Measurements from ENCODE around the gene AP4S1. TPM values are rescaled to one million over a fixed set of nuclear protein-coding genes. Genes with fewer than 3 reads are reported as not detected.
"Not testable (repeated sequence)": the region's sequence is repeated elsewhere in the genome, so short reads cannot be mapped to it uniquely, and the experiment has no call there.

AP4S1 gene
- total RNA-seq, 4 donors from 2014 or later: 7.2 to 36.1 (median 16.3) TPM

- Histone ChIP-seq H3K27me3 (no peaks in the 10 kb centered on the region), H3K27ac (no peak overlapping the region), H3K9me3 (no peaks in the 10 kb centered on the region), H3K4me1 (peaks cover 0 to 6% (median 0%) of the 10 kb centered on the region in 4 donors), H3K4me3 (no peak overlapping the region), H3K36me3 (peaks cover 0 to 25% (median 0%) of the 10 kb centered on the region in 3 donors)
- DNase-seq (ENCODE audit: low spot score in 2 of 2): no peak
- TF ChIP-seq CTCF (IDR thresholded peaks at IDR 0.05): no peak
- TF ChIP-seq POLR2A (IDR thresholded peaks at IDR 0.05): no peak
- no peak for TF ChIP-seq EP300 (IDR thresholded peaks at IDR 0.05)
- 87 to 89% methylated on average over 4 of the region's 4 CpGs for WGBS, 2 donors
Observed at GRCh38 chr14:31080484-31080883, 55.0 kb downstream of the AP4S1 start.

DNA sequence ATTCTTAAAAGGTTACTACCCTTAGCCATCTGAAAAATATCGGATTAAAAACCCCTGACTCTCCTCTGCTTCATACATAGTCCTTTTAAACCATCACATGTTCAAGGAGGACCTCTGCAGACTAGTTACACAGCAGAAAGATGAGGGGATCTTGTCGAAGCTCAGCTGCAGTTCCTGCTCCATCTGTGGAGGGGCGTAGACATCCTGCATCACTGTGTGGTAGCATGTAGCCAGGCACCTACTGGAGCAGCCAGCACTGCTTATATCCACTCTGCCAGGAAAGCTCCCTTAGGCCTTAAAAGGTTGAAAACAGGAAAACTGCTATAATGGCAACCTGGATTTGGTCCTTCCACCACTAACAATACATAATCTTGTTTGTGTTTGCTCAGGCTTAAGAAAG is 58.3 kb downstream of the AP4S1 start:
- H3K4me1 ChIP-seq: peaks cover 0 to under 1% (median 0%) of the 10 kb centered on the region in 4 donors
- peaks cover 0 to 32% (median 0%) of the 10 kb centered on the region in 3 donors for H3K36me3 ChIP-seq
- no peak overlapping the region for H3K4me3 ChIP-seq
- WGBS, 2 donors: 72 to 92% methylated on average over 3 of the region's 3 CpGs
- no peaks in the 10 kb centered on the region for H3K27me3 ChIP-seq
- TF ChIP-seq CTCF (IDR thresholded peaks at IDR 0.05) (no peak), EP300 (IDR thresholded peaks at IDR 0.05) (no peak), POLR2A (IDR thresholded peaks at IDR 0.05) (no peak)
- H3K9me3 ChIP-seq: no peaks in the 10 kb centered on the region
- no peak for DNase-seq (ENCODE audit: low spot score in 2 of 2)
- H3K27ac ChIP-seq: no peak overlapping the region

DNA sequence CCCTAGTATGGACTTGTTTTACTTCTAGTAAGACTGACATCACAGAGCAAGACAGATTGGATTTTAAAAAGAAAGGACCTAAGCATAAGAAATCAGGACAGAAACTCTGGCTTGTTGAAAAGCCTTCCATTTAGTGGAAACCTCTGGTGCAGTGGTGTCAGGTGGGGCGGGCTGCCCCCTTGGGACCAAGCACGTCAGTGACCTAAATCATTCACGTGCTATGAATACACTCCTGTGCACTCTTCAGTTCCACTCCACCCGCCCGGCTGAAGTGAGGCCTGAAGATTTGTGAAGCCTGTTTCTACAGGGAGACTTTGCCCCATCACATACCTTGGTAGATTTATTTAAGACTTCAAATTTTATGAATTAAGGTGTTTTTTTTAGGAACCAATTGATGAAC is 58.9 kb downstream of the AP4S1 start:
- Histone ChIP-seq H3K9me3 (no peaks in the 10 kb centered on the region), H3K27me3 (no peaks in the 10 kb centered on the region), H3K4me1 (no peaks in the 10 kb centered on the region), H3K4me3 (no peak overlapping the region), H3K27ac (no peak overlapping the region), H3K36me3 (peaks cover 0 to 32% (median 0%) of the 10 kb centered on the region in 3 donors)
- 86 to 93% methylated on average over 5 of the region's 5 CpGs for WGBS, 2 donors
- no peak for TF ChIP-seq POLR2A (IDR thresholded peaks at IDR 0.05)
- no peak for TF ChIP-seq EP300 (IDR thresholded peaks at IDR 0.05)
- no peak for TF ChIP-seq CTCF (IDR thresholded peaks at IDR 0.05)
- no peak for DNase-seq (ENCODE audit: low spot score in 2 of 2)

- 91 to 98% methylated on average over 3 of the region's 3 CpGs for WGBS, 2 donors
- no peak for TF ChIP-seq EP300 (IDR thresholded peaks at IDR 0.05)
- TF ChIP-seq CTCF (IDR thresholded peaks at IDR 0.05): no peak
- TF ChIP-seq POLR2A (IDR thresholded peaks at IDR 0.05): no peak
- H3K36me3 ChIP-seq: peaks cover 0 to 32% (median 0%) of the 10 kb centered on the region in 3 donors
- no peaks in the 10 kb centered on the region for H3K4me1 ChIP-seq
- H3K27ac ChIP-seq: no peak overlapping the region
- no peak for DNase-seq (ENCODE audit: low spot score in 2 of 2)
- H3K27me3 ChIP-seq: no peaks in the 10 kb centered on the region
- H3K4me3 ChIP-seq: no peak overlapping the region
- H3K9me3 ChIP-seq: no peaks in the 10 kb centered on the region
Observed at GRCh38 chr14:31085027-31085426, 59.6 kb downstream of the AP4S1 start.

GRCh38 chr14:31086466-31086865 is 61.0 kb downstream of the AP4S1 start:
- H3K4me3 ChIP-seq; H3K27me3 ChIP-seq; H3K27ac ChIP-seq; H3K9me3 ChIP-seq; DNase-seq (ENCODE audit: low spot score in 2 of 2): not testable (repeated sequence)
- peaks cover 0 to 25% (median 0%) of the 10 kb centered on the region in 3 donors for H3K36me3 ChIP-seq
- H3K4me1 ChIP-seq: peaks cover 0 to 12% (median 8%) of the 10 kb centered on the region in 4 donors
- WGBS, 2 donors: 92 to 94% methylated on average over 9 of the region's 9 CpGs
